Activated CD4-positive, alpha-beta T cell treated with anti-CD3 and anti-CD28 coated beads for 48 hours (primary cell): ENCODE results near the gene HBG1.
"Not testable (repeated sequence)": the region's sequence is repeated elsewhere in the genome, so short reads cannot be mapped to it uniquely, and the experiment has no call there.

Source experiments
- DNase-seq: peaks from one replicate; pipeline ENCODE4 v3.0.0-alpha.2; 2020

HBG1 gene

DNA sequence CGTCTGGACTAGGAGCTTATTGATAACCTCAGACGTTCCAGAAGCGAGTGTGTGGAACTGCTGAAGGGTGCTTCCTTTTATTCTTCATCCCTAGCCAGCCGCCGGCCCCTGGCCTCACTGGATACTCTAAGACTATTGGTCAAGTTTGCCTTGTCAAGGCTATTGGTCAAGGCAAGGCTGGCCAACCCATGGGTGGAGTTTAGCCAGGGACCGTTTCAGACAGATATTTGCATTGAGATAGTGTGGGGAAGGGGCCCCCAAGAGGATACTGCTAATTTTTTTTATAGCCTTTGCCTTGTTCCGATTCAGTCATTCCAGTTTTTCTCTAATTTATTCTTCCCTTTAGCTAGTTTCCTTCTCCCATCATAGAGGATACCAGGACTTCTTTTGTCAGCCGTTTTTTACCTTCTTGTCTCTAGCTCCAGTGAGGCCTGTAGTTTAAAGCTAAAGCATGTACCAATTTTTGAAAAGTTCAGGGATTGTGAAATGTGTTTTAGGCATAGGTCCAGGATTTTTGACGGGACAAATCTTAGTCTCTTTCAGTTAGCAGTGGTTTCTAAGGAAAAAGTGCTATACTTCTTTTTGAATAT lies at the start of gene HBG1:
HBG1 (minus strand) TSS at position 51 of the 590 bp plus-strand sequence. CDS start 53 bp downstream, outside the sequence.
- not testable (repeated sequence) for DNase-seq

DNA sequence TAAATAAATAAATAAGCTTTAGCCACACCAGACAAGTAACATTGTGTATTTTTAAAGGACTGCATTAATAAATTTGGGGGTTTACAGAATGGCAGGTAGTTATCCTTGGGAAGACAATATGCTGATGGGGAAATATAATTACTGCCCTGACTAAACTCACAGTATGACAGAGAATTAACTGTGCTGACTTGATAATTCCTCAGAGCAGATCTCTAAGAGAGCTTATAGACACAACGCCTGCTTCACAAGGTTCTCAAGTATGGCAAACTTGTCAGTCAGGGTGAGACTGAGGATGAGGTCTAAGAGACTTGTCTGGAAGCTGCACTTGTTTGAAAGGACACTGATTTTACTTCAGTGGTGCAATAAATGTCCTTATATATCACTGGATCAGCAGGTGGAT lies 48.8 kb upstream of the HBG1 start:
- DNase-seq = no peak

DNA sequence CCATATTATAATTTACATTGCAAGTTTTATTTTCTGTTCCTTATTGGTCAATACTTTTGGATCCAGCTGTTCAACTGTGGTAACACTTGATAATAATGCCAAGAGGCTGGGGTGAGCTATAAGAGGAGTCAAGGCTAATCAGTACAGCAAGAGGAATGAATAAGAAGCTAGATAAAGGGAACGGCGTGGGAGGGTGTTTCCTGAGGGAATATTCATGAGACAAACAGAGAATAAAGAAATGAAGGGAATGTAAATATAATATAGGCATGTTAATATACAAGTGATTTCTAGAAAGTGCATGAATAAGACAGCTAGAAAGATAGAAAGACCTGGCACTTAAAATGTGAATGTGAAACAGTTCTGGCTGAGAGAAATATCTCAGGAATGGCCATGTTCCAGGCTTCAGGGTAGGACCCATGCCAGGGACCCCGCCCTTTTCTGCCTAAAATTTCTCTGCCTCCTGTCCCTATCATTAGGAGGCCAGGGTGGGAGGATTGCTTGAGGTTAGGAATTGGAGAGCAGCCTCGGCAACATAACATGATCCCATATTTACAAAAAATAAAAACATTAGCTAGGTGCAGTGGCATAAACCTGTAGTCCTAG lies 48.2 kb upstream of the HBG1 start:
- no peak for DNase-seq

DNA sequence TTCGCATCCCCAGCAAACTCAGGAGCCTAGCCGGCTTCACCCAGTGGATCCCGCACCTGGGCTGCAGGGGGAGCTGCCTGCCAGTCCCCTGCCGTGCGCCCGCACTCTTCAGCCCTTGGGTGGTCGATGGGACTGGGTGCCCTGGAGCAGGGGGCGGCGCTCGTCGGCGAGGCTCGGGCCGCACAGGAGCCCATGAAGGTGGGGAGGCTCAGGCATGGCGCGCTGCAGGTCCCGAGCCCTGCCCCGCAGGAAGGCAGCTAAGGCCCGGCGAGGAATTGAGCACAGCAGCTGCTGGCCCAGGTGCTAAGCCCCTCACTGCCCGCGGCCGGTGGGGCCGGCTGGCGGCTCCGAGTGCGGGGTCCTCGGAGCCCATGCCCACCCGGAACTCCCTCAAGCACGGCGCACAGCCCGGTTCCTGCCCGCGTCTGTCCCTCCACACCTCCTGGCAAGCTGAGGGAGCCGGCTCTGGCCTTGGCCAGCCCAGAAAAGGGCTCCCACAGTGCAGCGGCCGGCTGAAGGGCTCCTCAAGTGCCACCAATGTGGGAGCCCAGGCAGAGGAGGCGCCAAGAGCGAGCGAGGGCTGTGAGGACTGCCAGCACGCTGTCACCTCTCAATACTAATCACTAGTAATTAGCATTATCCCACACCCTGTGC lies 44.8 kb upstream of the HBG1 start:
- DNase-seq = not testable (repeated sequence)

DNA sequence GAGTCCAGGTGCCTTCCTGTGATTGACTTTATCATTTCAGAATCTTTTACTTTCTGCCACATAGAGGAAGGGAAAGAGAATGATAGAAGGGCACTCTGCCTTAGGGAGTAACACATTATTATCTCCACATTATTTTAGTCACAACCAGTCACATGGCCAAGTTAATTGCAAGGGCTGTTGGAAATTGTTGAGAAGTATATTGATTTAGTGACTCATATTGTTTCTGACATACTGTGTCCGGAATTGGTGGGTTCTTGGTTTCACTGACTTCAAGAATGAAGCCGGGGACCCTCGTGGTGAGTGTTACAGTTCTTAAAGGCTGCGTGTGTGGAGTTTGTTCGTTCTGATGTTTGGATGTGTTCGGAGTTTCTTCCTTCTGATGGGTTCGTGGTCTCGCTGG lies 43.4 kb upstream of the HBG1 start:
- no peak for DNase-seq

DNA sequence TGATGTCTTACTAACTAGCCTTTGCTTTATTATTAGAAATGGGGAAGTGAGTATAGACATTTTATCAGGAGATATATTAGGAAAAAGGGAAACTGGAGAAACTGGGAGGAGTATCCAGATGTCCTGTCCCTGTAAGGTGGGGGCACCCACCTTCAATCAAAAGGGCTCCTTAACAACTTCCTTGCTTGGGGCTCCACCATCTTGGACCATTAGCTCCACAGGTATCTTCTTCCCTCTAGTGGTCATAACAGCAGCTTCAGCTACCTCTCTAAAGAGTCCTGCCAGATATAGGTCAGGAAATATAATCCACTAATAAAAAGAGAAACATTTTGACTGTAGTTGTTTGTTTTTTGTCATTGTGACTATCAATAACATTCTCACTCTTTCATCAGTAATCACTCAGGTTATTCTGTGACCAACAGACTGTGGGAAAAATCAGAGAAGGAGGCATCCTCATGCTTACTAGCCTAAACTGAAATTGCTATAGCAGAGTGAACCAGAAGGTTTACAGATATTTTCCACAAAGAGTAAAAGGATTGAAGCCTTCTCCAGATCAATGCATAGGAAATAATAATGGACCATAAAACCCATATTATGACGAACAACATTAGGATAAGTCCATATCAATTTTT lies 41.7 kb upstream of the HBG1 start:
- no peak for DNase-seq

DNA sequence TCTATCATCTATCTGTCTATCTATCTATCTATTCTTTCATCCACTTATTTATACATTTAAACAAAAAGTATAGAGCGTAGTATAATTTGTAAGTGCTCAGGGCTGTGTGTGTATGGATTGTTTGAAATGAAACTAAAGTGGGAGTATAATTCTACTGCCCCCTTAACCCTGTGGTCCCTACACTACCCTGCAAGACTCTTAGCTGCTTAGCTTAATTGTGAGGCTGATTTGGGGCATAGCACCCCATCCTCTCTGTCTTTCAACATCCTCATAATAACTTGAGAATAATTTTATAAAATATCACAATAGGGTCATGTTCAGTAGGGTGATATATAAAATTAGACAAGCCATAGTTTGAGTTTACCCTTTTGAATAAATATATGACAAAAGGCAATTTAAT lies 40.4 kb upstream of the HBG1 start:
- DNase-seq = no peak

DNA sequence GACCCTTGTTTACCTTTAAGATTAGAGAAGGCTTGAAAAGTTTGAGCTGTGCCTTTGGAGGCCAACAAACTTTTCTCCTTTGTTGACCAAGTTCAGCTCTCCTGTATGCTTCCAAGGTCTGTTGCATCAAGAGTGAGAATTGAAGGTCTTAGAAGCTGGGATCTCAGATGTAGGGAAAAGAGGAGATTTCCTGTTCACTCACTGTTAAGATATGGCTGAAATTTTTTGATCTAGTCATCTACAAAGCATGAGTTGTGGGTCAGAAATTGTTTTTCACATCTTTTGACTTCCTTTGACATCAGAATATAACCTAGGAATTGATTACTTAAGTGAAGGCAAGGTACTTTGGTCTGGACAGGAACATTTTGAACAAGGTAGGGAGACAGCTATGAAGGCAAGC lies 40.0 kb upstream of the HBG1 start:
- DNase-seq = no peak

DNA sequence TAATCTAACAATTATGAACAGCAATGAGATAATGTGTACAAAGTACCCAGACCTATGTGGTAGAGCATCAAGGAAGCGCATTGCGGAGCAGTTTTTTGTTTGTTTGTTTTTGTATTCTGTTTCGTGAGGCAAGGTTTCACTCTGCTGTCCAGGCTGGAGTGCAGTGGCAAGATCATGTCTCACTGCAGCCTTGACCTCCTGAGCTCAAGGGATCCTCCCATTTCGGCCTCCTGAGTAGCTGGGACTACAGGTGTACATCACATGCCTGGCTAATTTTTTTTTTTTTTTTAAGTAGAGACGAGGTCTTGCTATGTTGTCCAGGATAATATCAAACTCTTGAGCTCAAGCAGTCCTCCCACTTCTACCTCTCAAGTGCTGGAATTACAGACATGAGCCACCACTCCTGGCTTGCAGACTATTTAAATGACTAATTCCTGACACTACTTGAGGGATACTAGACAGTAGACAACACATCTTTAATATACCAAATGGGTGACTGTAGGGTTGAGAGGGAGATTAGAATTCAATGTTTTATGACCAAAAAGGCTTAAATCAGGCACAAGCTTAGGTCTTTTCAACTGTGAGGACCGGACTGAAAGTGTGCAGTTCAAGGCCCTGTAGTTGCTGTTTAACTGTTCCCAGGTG lies 39.4 kb upstream of the HBG1 start:
- no peak for DNase-seq

DNA sequence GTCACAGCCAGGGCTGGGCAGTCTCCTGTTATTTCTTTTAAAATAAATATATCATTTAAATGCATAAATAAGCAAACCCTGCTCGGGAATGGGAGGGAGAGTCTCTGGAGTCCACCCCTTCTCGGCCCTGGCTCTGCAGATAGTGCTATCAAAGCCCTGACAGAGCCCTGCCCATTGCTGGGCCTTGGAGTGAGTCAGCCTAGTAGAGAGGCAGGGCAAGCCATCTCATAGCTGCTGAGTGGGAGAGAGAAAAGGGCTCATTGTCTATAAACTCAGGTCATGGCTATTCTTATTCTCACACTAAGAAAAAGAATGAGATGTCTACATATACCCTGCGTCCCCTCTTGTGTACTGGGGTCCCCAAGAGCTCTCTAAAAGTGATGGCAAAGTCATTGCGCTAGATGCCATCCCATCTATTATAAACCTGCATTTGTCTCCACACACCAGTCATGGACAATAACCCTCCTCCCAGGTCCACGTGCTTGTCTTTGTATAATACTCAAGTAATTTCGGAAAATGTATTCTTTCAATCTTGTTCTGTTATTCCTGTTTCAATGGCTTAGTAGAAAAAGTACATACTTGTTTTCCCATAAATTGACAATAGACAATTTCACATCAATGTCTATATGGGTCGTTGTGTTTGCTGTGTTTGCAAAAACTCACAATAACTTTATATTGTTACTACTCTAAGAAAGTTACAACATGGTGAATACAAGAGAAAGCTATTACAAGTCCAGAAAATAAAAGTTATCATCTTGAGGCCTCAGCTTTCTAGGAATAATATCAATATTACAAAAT lies 38.6 kb upstream of the HBG1 start:
- DNase-seq = no peak

DNA sequence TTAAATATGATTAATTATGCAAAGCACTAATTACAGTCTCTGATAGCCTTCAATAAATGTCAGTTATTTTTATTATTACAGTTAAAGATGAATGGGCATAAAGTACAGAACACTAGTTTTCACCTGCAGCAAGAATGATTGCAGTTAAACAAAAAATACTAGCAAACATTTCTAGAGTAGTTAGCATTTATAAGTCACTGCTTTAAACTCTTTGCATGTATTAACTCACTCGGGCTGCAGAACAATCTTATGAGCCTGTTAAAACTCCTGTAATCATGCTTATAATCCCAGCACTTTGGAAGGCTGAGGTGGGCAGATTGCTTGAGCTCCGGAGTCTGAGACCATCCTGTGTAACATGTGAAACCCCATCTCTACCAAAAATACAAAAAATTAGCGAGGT lies 37.2 kb upstream of the HBG1 start:
- DNase-seq = no peak

DNA sequence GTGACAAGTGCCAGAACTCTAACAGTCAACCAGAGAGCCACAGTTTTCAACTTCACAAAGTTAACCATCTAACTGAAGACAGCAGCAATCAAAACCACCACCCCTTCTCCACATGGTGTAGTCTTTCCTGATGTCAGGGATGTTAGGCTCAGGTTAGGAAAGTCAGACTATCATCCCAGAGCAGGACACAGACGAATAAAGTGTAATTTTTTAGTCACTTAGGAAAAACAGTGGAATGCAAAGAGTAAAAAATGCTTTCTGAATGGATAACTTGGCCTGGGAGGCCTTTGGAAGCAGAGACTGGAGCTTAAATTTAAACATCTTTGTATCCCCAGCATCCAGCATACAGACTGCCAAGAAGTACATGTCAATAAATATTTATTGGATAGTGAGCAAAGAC lies 36.7 kb upstream of the HBG1 start:
- DNase-seq = no peak

DNA sequence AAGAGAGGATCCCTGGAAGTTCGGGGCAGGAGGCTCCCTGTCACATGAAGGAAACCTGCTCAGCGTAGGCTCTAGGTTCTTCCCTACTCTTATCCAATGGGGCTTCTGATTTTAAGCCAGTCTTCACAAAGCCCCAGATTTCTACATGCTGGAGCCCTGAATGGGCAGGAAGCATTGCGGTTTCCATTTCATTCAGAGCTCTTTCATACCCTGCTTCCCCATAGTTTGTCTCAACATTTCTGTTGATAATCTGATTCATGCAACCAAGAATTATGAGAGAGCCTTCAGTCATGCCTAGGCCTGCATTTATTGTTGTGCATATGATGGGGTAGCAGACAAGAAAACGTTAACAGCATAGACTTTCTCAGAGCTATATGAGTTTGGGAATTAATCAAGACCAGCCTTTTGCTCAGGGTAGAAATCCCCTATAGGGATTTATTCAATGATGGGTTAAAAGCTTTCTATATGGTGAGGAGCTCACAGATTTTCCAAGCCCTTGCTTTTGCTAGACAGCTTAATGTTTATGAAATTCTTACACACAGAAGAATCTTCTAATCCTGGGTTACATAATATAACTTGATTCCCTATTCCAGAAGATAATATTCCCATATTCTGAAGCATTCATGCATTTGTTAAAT lies 36.2 kb upstream of the HBG1 start:
- no peak for DNase-seq

DNA sequence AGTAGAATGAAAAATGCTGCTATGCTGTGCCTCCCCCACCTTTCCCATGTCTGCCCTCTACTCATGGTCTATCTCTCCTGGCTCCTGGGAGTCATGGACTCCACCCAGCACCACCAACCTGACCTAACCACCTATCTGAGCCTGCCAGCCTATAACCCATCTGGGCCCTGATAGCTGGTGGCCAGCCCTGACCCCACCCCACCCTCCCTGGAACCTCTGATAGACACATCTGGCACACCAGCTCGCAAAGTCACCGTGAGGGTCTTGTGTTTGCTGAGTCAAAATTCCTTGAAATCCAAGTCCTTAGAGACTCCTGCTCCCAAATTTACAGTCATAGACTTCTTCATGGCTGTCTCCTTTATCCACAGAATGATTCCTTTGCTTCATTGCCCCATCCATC lies 35.0 kb upstream of the HBG1 start:
- no peak for DNase-seq

DNA sequence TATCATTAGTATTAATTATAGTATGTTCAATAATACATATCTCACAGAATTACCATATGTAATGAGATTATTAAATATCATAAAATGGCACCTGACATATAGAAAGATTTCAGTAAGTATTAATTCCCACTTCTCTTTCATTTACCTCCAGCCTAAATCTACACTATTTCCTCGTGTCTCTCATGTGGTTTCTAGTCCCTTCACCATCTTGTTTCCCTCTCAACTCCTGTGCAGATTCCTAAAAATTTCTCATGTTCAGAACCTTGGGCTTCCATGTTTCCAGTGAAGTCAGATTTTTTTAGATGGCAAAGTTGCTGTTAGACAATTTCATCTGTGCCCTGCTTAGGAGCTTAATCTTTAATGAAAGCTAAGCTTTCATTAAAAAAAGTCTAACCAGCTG lies 34.2 kb upstream of the HBG1 start:
- DNase-seq = no peak

DNA sequence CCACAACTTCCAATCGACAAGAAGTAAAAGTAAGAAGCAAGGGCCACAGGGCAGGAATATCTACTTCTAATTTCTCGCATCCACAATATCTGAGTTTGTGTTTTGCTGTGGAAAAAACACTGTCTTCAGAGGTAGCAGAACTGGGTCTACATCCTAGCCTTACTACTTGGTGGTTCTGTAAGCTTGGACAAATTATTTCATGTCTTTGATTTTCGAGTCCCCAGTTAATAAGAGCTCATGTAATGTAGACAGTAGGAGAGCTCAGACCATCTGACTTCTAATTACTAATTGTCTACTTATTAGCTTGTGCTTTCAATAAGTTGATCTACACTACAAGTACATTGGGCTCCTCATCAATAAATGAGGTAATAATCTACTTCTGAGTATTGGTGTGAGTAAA lies 33.4 kb upstream of the HBG1 start:
- DNase-seq = no peak

DNA sequence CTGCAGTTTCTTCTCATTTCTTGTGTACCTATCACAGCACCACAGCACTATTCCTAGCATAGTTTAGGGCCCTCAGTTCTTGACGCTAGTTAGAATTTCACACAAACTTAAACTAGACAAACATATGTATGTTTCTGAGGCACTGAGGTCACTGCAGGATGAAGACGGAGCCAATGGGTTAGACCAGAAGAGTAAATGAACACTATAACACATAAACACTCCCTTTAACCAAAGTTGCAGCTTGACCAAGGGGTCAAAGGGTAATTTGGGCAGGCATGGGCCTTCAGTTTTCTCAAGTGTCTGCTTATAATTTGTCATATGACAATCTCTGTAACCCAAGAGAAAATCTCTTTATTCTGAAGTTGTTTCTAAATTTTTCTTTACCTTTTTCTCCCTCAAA lies 33.0 kb upstream of the HBG1 start:
- no peak for DNase-seq

DNA sequence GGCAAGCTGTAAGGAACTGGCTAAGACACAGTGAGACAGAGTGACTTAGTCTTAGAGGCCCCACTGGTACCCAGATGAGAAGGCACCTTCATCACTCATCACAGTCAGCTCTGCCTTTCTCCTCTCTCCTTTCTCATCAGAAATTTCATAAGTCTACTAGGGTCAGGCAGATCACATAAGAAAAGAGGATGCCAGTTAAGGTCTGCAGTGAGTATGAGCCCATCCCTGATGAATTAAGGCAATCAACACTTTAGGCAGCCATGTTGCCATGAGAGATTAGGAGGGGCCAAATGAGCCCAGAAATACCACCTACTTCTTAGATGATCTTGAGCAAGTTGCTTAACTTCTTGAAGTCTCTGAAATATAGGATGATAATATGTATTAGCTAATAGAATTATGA lies 31.9 kb upstream of the HBG1 start:
- no peak for DNase-seq

DNA sequence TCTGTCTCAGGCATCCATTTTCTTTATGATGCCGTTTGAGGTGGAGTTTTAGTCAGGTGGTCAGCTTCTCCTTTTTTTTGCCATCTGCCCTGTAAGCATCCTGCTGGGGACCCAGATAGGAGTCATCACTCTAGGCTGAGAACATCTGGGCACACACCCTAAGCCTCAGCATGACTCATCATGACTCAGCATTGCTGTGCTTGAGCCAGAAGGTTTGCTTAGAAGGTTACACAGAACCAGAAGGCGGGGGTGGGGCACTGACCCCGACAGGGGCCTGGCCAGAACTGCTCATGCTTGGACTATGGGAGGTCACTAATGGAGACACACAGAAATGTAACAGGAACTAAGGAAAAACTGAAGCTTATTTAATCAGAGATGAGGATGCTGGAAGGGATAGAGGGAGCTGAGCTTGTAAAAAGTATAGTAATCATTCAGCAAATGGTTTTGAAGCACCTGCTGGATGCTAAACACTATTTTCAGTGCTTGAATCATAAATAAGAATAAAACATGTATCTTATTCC lies 31.0 kb upstream of the HBG1 start:
- peak; percentile 40 for DNase-seq

DNA sequence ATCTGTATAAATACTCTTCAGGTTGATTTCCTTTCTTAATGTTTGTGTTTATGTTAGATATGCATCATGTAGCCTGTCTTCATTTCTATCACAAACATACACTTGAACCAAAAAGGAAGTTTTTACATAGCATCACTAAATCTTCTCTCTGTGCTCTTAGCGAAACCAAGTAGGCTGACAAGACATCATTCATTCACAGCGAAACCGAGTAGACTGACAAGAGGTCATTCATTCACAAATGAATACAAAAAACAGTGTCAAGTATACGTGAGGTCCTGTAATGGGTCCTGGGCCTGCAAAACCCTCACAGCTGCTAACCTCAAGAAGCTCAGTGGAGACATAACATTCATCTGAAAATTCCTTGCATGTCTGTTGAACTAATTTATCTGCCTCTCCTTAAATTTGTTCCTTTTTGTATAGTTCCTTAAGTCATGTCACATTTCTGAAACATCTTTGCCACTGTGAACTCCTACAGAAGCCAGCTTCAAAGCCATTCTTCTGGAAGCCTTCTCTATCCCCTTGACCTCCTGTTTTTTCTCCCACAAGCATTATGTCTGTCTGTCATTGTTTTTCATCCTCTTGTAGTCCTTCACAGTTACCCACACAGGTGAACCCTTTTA lies 29.9 kb upstream of the HBG1 start:
- no peak for DNase-seq

DNA sequence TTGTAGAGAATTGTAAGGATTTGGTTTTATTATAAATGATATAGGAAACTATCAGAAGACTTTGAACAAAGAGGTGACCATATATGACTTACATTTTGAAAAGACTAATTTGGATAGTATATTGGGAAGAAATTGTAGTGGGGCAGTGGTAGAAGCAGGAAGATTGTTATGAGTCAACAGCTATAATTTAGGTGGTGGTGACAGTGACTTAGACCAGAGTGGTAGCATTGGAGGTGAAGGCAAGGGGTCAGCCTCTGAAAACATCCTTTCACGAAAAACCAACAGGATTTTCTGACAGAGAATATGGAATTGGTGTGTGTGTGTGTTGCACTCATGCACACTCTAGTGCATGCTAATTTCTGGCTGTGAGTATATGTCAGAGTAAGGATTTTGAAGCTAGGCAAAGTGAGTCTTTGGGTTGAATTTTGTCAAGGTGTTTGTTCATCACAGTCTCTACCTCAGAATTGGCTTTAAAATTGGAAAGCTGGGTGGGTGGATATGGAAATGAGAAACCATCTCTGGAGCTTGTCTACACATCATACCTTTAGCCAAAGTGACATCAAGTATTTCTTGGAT lies 28.2 kb upstream of the HBG1 start:
- DNase-seq = no peak
